HG03460 (cell line): ENCODE results near the gene SLC2A6.

ENCODE experiments used
- ATAC-seq: cut with Tn5 transposase; IDR thresholded peaks from one replicate; pipeline ENCODE4 v1.9.1; 2021; ENCODE audit not compliant: unreplicated experiment

Gene SLC2A6

DNA sequence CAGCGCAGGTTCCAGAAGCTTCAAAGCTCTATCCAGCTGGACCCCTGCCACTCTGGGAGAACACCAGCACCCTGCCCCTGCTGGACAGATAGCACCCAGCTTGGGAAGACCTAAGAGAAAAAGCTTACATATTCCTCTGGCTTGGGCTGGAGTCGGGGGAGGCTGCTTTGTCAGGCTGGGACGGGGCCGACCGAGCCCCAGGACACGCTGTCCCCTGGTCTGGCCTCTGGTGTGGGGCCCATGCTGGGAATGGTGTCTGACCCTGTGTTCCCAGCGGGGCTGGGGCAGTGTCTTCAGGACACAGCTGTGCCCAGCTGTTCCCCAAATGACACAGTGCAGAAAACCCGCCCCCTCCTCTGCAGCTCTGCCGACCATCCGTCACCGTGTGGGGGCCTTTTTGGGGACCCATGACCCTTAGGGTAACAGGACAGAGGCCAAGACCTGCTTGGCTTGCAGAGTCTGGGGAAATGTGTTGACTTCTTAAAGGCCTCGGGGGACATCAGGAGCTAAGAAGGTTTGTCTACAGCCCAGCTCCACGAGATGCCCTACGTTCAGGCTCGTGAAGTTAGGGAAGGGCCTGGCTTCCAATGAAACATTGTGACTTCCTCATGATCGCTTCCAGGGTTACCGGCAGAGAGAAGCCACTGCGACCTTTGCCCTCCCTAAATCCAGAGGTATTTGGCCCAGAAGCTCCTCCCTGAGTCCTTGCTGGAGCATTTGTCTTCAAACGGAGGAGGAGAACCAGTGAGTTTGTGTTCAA, 20.4 kb upstream of the SLC2A6 start:
- ATAC-seq: no peak

DNA sequence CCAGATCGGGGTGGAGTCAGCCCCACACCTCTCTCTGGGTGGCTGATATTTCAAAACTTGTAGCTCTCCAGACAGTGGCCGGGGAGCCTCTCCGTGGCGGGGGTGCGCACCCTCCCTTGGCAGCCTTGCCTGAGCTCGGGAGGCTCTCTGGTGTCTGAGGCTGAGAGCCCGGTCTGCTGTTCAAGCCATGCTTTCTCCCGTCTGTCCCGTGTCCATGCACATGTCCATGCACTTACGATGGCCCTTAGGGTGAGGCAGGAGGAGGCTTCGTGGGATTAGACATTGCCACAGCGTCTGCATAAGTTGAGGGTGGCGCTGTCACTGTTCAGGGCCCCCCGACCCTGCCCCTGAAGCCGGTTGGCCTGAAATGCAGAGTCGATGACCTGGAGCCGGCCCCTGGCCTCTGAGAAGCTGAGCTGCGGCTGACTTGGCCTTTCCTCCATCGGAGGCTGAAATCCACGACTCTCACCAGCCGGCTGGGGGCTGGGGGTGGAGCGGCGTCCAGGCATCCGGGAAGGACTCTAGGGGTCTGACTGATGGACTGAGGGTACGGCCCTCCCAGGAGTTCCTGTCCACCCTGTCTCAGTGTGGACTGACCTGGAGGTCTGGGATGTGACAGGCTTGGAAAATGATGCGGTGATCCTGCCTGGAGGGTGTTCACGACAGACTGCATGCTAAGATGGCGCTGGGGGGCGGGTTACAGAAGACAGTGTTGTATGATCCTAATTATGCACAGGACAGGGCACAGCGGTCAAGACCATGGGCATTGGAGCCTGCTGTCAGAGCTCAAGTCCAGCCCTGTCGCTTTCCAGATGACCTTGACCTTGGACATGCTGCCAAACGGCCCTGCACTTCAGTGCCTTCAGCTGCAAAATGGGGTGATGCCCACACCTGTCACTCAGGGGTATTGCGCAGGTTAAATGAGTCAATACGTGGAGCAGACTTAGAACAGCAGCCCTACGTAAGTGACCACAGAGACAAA, 18.3 kb upstream of the SLC2A6 start:
- ATAC-seq: no peak

DNA sequence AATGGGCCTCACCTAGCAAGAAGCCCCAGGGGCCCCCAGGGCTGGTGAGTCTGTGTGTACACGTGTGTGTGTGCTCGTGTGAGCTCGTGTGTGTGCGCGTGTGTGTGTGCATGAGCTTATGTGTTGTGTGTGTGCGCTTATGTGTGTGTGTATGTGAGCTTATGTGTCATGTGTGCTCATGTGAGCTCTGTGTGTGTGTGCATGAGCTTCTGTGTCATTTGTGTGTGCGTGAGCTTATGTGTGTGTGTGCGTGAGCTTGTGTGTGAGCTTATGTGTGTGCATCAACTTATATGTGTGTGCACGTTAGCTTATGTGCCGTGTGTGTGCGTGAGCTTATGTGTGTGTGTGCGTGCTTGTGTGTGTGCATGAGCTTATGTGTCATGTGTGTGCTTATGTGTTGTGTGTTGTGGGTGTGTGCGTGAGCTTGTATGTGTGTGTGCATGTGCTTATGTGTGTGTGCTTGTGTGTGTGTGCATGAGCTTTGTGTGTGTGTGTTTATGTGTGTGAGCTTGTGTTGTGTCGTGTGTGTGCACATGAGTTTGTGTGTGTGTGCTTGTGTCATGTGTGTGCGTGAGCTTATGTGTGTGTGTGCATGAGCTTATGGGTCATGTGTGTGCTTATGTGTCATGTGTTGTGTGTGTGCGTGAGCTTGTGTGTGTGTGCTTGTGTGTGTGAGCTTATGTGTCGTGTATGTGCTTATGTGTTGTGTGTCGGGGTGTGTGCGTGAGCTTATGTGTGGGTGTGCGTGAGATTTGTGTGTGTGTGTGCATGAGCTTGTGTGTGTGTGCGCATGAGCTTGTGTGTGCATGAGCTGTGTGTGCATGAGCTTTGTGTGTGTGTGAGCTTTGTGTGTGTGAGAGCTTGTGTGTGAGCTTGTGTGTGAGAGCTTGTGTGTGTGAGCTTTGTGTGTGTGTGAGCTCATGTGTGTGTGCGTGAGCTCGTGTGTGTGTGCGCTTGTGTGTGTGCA, 16.7 kb upstream of the SLC2A6 start:
- no peak for ATAC-seq

DNA sequence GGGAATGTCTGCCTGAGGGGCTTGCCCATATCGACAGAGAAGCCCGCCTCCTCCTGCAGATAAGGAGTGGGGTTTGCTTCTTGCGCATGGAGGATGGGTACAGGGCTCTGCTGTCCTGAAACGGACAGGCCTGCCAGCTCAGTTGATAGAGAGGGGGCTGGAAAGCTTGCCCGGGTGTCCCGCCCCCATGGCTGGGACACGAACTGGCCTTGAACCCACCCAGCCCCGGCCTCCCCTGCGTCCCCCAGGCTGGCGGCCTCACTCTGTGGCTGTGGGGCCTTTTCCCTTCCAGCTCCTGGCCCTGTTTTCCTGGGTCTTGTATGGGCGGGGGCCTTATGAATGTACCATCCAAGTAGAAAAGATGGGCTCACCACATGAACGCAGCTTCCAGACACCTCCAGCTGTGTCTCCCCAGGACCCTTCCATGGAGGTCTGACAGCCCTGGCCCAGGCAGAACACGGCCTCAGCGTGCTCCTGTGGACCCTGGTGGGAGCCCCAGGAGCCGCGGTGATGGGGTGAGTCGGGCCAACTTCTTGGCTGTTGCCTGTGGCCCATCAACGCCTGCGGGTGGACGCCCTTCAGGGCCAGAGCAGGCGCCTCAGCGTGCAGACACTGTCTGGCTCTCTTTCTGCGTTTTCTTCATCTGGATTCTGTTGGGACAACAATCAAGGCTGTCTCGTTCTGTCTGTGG, 15.9 kb upstream of the SLC2A6 start:
- ATAC-seq: no peak

DNA sequence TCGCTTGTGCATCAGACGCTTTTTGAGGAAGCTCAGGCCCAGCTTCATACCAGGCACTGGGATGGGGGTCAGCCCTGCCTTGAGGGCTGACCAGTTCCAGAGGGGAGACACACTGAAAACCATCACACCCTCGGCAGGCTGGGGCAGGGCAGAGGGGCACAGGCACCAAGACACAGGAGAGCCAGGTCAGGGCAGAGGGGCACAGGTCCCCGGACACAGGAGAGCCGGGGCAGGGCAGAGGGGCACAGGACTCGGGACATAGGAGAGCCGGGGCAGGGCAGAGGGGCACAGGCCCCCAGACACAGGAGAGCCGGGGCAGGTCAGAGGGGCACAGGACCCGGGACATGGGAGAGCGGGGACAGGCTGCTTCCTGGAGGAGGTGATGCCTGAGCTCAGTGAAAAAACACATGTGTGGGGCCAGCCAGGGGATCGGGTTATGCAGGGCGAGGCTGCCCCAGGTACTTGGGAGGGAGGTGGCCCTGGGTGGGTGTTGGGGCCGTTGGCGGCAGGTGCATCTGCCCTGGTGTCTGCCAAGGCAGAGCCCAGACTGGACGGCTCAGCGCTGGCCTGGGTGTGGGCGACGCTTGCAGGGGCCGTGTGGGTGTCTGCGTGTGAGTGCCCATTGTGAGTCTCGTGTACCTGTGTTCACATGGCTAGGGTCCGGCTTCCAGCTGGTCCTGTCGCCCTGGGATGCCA, 15.1 kb upstream of the SLC2A6 start:
- ATAC-seq: no peak

DNA sequence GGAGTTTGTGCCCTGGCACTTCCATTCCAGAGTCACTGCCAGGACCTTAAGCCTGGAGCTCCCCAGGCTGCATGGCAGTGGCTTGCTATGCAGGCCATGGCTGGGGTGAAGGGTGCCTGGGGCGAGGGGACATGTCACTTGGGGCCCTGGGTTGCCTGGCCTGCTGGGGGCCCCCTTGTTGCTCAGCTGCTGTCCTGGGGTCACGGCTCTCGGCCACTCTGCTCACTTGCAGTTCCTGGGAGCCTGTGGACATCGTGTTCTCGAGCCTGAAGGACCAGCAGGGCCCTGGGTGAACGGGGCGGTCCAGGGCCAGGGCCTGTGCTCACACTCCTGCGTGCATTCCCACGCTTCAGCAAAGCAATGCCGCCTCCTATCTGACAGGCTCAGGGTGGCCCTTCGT, 14.5 kb upstream of the SLC2A6 start:
- no peak for ATAC-seq

DNA sequence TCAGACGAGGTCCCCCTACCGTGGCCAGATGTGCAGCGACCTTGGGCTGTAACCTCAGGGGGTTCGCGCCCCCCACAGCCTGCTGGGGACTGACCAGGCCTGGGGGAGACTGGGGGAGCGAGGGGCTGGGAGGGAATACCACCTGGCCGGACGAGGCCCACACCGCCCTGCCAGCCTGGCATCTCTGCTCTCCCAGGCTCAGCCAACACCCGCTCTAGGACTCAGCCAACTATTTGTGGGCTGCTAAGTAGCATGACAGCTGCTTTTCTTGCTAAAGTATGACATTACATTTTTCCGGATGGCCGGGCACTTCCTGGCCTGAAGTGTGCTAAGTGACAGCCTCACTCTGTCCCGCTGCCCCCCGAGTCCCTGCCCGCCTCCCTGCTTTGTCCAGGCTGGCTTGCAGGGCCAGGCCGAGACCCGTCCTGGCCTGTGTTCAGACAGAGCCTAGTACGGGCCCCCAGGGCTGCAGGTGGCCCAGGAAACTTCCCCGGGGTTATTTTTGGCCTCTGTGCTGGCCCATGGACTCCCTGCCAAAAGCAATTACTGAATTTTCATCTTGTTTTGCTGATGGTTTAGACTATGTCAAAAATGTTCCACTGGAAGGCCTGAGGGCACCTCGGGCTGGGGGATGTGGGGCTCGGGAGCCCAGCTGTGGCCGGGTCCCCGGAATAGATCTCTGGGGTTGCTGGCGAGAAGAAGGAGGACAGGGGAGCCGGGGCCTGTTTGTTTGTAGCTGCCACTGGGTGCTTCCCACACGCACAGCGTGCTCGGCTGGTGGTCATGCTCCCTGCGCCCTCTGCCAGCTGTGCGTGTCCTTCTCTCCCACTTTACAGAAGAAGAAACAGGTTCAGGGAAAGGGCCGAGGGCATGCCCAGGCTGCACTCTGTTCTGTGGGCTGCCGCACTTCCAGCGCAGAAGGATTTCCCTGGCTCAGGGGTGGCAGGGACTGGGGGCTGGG, 13.4 kb upstream of the SLC2A6 start:
- no peak for ATAC-seq

DNA sequence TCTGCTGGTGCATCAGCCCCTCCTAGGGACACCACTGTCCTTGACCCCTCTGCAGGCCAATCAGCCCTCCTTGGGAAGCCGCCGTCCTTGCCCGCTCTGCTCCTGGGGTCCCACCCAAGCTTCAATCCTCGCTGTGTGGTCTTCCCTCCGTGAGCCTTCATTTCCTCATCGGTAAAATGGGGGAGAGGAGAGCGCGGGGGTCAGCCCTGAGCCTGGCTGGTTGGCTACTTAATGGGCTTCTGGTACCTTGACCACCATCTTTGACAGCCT, 12.7 kb upstream of the SLC2A6 start:
- no peak for ATAC-seq

DNA sequence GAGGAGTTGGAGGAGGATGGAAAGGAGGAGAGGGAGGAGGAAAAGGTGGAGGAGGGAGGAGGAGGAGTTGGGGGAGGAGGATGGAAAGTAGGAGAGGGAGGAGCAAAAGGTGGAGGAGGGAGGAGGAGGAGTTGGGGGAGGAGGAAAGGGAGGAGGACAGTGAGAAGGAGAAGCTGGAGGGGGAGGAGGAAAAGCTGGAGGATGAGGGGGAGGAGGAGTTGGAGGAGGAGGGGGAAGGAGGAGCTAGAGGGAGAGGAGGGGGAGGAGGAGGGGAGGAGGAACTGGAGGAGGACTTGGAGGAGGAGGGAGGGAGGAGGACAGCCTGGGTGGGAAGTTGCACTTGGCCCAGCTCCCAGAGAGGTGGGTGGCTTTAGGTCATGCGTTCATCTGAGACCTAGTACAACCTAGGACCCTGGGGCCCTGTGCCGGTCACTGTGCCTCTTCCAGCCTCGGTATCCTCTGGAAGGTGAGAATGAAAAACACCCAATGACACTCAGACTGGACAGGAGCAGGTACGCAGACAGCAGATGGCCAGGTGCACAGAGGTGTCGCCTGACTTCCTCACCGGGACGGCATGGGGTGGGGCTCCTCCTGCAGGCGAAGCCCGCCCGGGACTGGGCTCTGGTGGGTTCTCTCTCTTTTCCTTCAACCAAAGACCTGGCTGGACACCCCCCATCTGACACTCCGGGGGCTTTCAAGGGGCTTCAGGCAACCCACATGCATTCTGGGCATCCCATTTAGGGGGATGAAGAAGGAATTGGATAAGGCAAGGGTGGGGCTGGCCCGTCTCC, 12.2 kb upstream of the SLC2A6 start:
- no peak for ATAC-seq

DNA sequence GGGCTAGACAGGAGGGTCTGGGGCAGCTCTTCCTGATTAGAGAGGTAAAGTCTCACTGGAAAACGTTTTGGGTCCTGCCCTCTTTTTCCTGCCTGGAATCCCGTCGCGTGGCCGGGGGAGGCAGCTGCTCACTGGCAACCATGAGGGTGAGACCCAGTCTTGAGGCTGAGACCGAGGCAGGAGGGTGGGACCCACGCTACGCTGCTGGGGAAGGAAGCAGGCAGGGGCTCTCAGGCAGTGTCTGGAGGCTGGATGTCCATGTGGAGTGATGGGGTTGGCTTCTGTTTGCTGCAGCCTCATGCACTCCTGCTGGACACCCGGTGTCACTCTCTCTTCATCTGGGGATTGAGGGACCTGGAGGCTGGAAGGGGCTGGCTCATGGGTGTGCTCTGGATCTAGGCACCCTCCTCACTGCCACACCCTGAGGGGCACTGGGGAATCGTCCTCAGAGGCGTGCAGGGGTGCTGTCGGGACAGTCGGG, 11.3 kb upstream of the SLC2A6 start:
- no peak for ATAC-seq

DNA sequence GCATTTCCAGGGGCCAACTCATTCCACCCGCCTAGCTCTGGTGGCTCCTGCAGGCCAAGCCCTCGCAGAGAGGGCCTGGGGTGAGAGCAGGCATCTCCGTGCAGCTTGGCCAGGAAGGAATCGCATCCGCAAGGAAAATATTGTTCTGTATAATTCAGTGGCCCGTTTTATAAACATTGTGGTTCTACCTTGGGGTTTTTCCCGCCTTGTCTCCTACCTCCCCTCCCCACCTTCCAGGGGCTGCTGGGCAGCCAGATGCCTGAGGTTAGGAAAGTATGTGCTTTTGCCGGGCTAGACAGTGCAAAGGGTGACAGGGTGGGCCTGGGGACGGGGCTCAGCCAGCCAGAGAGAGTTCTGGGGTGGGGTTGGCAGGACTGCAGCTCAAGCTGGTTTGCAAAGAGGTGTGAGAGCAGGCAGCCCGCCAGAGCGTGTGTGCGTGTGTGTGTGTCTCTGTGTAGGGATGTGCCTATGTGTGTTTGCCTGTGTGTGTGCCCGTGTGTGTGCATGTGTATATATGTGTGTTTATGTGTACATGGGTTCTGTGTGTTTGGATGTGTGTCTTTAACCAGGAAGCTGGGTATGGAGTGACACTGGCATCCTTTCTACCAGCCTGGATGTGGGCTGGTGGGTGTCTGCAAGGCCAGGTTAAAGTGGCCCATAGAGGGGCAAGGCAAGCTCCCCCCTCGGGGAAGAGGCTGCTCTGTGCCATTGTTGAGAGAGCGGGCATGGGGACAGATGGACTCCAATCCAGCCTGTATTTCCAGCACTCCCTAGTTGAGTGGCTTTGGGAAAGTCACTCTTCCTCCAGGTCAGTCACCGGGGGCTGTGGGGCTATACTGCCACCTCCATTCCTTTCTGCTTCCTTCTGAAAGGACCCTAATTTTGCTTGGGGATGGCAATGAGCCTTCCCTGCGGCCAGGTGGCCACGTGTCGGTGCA, 10.6 kb upstream of the SLC2A6 start:
- no peak for ATAC-seq

DNA sequence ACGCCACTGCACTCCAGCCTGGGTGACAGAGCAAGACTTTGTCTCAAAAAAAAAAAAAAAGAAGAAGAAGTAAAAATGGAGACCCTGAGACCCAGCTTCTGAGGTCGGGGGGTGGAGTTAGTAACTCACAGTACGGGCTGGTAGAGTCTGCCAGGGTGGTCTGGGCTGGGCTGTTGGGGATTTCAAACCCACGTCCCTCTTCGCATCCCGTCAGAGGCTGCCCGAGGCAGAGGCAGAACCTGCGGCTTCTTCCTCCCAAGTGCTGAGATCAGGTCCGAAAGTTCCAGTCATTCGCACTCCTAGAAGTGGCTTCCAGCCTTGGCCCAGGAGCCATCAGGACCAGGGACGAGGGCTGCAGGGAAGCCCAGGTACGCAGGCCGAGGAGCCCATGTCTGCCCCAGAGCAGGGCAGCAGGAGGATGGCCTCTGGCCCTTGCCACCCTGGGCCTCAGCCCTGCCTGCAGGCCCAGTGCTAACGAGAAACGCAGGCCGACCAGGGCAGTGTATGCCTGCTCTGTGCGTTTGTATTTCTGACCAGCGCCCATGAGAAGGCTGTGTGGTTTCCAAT, 9.9 kb upstream of the SLC2A6 start:
- ATAC-seq: no peak

DNA sequence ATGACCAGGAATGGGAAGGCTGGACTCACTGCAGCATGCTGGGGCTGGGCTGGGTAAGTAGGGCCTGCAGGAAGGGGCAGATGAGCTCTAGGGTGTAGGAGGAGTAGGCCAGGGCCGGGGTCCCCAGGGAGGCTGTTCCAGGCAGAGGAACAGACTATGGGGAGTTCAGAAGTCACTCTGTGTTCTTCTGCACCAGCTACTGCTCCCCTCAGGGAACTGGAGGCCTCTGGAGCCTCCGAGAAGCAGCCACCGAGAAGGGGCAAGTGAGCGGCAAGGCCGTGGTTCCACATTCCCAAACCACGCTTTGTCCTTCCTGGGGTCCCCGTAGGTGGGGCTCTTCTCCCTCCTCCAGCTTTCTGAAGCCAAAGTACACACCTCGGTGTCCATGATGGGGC, 8.4 kb upstream of the SLC2A6 start:
- no peak for ATAC-seq

DNA sequence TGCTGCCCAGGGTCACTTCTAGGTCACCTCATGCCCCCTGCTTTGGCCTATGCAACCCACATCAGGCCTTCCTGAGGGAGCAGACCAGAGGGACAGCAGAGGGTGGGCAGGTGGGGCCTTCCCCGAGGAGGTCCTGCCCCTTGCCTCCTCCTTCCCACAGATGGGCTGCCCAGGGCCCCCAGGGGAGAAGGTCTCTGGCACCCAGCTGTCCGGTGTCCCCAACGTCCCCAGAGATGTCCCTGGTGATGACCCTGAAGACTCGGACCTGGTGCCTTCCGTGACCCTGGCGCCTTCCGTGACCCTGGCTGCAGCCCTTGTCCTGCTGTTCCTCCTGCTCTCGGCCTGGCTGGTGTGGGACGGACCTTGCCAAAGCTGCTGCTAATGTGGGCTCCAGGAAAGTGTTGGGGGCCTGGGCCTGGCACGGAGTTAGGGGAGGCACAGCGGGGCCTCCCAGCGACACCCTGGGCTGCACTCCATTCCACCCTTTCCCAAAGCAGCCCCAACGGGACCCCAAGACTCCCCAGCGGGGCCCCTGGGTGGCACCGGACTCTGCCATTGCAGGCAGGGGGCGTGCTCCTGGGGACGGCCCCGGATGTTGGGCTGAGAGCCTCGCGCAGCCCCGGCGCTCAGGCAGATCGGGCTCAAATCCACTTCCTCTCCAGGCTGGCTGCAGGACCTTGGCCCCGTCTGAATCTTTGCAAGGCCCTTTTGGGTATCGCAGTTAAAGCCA, 6.8 kb upstream of the SLC2A6 start:
- no peak for ATAC-seq

DNA sequence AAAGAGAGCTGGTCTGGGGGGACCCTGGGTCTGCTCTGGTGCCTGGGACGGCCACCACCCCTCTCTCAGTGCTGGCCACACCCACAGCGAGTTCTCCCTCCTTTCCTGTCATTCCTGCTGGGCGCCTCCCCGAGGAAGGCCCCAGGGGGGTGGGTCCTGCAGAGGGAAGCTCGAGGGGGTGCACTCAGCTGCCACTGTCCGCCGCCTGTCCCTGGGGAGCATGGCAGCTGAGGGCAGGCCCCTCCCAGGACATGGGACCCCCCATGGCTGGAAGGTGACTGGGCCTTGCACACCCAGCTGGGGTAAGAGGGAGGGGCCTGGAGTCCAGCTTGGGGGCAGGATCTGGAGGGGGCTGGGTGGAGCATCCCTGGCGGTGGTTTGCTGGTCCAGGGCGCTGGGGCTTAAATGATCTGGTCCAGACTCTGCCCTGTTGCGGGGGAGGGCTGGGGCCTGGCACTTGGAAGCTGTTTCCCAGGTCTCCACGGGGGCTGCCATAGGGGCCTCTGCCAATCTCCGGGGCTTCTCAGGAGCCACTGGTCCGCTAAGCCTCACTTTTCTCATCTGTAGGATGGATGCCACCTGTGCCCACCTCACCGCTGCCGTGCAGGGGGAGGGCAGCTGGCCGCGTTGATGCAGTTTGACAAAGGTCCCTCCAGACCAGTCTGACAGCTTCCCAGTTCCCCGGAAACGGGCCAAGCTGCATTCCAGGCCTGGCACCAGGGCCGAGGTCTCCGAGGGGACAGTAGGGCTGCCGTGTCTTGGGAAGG, 6.0 kb upstream of the SLC2A6 start:
- no peak for ATAC-seq
